ENCODE measurements around the gene FKBP11. TPM values are rescaled to one million over a fixed set of nuclear protein-coding genes. Genes with fewer than 3 reads are reported as not detected.

The FKBP11 gene
- total and polyA plus RNA-seq, 2 donors (not counting 3 experiments of a cell fraction or from before 2014, with no cell fraction given) = 74.2 to 81.2 TPM

DNA sequence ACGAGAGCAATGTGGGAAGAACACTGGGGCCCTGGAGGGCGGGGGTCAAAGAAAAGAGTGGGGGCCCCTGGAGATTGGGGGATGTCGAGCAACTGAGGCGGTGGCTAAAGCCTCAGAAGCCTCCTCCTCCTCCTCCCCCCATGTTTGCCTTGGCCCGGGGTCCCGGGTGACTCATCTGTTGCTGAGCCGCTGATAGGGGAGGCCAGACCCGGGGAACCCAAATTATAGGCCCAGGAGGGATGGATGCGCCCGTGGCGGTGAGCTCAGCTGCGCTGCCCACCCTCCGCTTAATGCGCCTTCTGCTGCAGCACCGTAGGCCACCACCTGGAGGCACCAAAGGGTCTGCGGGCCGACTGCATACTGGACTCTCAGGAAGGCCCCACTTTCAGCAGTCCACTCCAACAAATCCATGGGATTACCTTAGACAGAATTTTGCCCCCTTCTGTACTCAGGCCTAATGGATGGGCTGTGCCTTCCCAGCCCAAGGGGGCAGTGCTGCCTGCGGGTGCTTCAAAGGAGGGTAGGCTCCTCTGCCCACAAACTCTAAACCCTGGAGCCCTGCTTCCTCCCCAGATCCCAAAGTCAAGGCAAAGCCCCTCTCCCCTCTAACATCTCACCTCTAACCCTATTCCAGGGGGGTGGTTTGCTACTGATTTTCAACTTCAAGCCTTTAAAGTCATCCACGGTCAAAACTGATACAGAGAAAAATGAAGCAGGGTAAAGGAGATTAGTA lies 48.8 kb upstream of the FKBP11 start:
- H3K9me3 ChIP-seq (replicated peaks; ENCODE audit: control insufficient read depth, insufficient read depth, low read length) = no peaks in the 10 kb centered on the region
- dilution Hi-C loops (cut with MboI; ENCODE audit: extremely low pct_ligation_motif_present, low sequenced_read_pairs) = no loop called here
- ChIA-PET POLR2A (no interaction called here), CTCF (interaction anchor here (0.6 to 7.3 kb wide), 11 partner anchors 9 to 121 kb away, joined by 3 to 64 read pairs (median 5); partner anchors contain the start of gene ARF3)
- H3K27ac ChIP-seq (ENCODE audit: insufficient read depth, low read depth, low read length) = no peak overlapping the region
- no peak overlapping the region for H2AFZ ChIP-seq (ENCODE audit: low read depth, low read length)
- BruUV-seq (replicated peaks) = no TSS peak
- intact Hi-C loops (cut with micrococcal nuclease) = loop anchor here (1.0 to 2.0 kb wide), 3 partner anchors 15 to 21 kb away; partner anchors contain the start of gene ARF3
- H3K36me3 ChIP-seq (ENCODE audit: control insufficient read depth in 2 of 2, extremely low read depth in 1 of 2, insufficient read depth in 2 of 2, low read length in 2 of 2) = no peaks in the 10 kb centered on the region
- H3K4me1 ChIP-seq (ENCODE audit: control insufficient read depth, extremely low read depth, insufficient read depth, low read length) = no peaks in the 10 kb centered on the region
- no peak overlapping the region for H3K4me2 ChIP-seq (ENCODE audit: insufficient read depth, low read length)
- H3K79me2 ChIP-seq (ENCODE audit: control insufficient read depth, insufficient read depth, low read length) = no peaks in the 10 kb centered on the region
- H4K20me1 ChIP-seq (replicated peaks; ENCODE audit: control insufficient read depth, extremely low read depth, insufficient read depth, low read length) = no peaks in the 10 kb centered on the region
- TF ChIP-seq FOS (IDR thresholded peaks at IDR 0.05; ENCODE audit: borderline replicate concordance, insufficient read depth, low read length) (no peak), JUN (IDR thresholded peaks at IDR 0.05; ENCODE audit: borderline replicate concordance, insufficient read depth, insufficient read length, low read depth) (no peak), POLR2AphosphoS5 (IDR thresholded peaks at IDR 0.05; ENCODE audit: insufficient read depth, low read depth, low read length) (no peak), EZH2 (IDR thresholded peaks at IDR 0.05; ENCODE audit: borderline replicate concordance, low read depth, low read length, severe bottlenecking) (no peak), MYC (IDR thresholded peaks at IDR 0.05; ENCODE audit: low read depth, low read length) (no peak)
- TF ChIP-seq, protein P1, sequence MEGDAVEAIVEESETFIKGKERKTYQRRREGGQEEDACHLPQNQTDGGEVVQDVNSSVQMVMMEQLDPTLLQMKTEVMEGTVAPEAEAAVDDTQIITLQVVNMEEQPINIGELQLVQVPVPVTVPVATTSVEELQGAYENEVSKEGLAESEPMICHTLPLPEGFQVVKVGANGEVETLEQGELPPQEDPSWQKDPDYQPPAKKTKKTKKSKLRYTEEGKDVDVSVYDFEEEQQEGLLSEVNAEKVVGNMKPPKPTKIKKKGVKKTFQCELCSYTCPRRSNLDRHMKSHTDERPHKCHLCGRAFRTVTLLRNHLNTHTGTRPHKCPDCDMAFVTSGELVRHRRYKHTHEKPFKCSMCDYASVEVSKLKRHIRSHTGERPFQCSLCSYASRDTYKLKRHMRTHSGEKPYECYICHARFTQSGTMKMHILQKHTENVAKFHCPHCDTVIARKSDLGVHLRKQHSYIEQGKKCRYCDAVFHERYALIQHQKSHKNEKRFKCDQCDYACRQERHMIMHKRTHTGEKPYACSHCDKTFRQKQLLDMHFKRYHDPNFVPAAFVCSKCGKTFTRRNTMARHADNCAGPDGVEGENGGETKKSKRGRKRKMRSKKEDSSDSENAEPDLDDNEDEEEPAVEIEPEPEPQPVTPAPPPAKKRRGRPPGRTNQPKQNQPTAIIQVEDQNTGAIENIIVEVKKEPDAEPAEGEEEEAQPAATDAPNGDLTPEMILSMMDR (IDR thresholded peaks at IDR 0.05; ENCODE audit: extremely low read depth in 1 of 2, insufficient read depth in 1 of 2, low read depth in 1 of 2, low read length in 2 of 2) = peak; percentile 54 to 76
- no peaks in the 10 kb centered on the region for H3K9me1 ChIP-seq (replicated peaks; ENCODE audit: control insufficient read depth, extremely low read depth, insufficient read depth, low read length)
- no peak overlapping the region for H3K9ac ChIP-seq (replicated peaks; ENCODE audit: extremely low read depth, insufficient read depth, low read length)
- H3K4me3 ChIP-seq (replicated peaks in 1 of 3; ENCODE audit: insufficient read depth in 1 of 3, low read depth in 1 of 3, low read length in 3 of 3) = no peak overlapping the region
- H3K27me3 ChIP-seq (ENCODE audit: control insufficient read depth in 2 of 2, insufficient read depth in 2 of 2, low read length in 2 of 2) = peaks cover 58 to 64% of the 10 kb centered on the region in 2 experiments
- DNase-seq (ENCODE audit: low read depth, low spot score) (peak; percentile 53), FAIRE-seq (peak; percentile 52)
